Progenitor cell of endocrine pancreas (in vitro differentiated cells): ENCODE measurements around the gene MARCO. TPM values are rescaled to one million over a fixed set of nuclear protein-coding genes. Genes with fewer than 3 reads are reported as not detected.

Experiments used
- DNase-seq: peaks from one replicate; pipeline ENCODE4 v3.0.0; 2021; ENCODE audit warnings: low spot score; ENCODE audit not compliant: unreplicated experiment
- H3K27ac Mint-ChIP-seq: 2 replicates; pipeline ENCODE4 v1.8.0; 2021; ENCODE audit warnings: mild to moderate bottlenecking, moderate library complexity, mixed read lengths
- H3K27me3 Mint-ChIP-seq: 2 replicates; pipeline ENCODE4 v1.8.0; 2021; ENCODE audit warnings: mixed read lengths
- H3K36me3 Mint-ChIP-seq: 2 replicates; pipeline ENCODE4 v1.8.0; 2022; ENCODE audit warnings: mixed read lengths; ENCODE audit not compliant: insufficient read depth
- H3K4me1 Mint-ChIP-seq: 2 replicates; pipeline ENCODE4 v1.8.0; 2021; ENCODE audit warnings: low read depth, mixed read lengths
- H3K4me3 Mint-ChIP-seq: 2 replicates; pipeline ENCODE4 v1.8.0; 2021; ENCODE audit warnings: low read depth, mild to moderate bottlenecking, moderate library complexity, mixed read lengths
- H3K9me3 Mint-ChIP-seq: 2 replicates; pipeline ENCODE4 v1.8.0; 2021; ENCODE audit warnings: low read depth, mixed read lengths
- total RNA-seq: library from RNA; stranded (reverse); gene quantifications from 2 replicates; pipeline ENCODE4 v1.2.1, GENCODE V29; 2021
- TF ChIP-seq, protein P1 (sequence below): fragments of 200-600 bp; sonication (generic); IDR thresholded peaks from one replicate; pipeline ENCODE4 v1.5.0; 2021; ENCODE audit warnings: antibody characterized with exemption, mild to moderate bottlenecking; ENCODE audit not compliant: unreplicated experiment

The MARCO gene
- total RNA-seq, 1 donor from 2014 or later: not detected

DNA sequence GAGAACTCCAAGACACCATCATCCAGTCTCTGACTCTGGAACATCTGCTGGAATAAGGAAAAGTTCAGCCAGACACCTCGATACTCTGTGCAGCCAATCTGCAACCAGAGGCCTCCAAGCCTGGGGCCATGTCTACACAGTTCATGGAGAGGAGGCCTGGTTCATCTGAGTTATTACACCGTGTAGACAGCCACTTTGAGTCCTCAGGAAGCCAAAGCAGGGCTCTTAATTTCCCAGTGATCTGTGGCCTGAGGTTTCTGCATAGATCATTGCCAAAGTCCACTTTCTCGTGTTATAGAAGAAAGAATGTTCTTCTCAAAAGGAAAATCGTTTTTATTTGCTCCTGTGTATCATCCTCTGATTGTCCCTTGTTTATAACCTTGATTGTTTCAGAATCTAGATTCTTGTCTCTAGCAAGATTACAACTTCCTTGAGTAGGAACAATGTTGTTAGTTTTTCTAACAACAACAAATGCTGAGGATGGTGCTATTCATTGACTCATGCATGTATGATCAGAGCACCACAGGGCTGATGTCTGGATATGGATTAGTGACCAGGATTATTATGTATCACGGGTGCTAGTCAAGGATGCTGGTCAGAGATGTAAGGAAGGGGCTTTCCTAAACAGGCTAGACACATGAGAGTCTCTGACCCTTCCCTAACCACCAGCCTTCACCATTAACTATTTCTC, 30.7 kb upstream of the MARCO start:
- H3K27me3 Mint-ChIP-seq: peaks cover 3% of the 10 kb centered on the region
- H3K27ac Mint-ChIP-seq: no peak overlapping the region
- no peaks in the 10 kb centered on the region for H3K36me3 Mint-ChIP-seq
- no peaks in the 10 kb centered on the region for H3K9me3 Mint-ChIP-seq
- no peak for DNase-seq
- H3K4me1 Mint-ChIP-seq: peaks cover 8% of the 10 kb centered on the region
- TF ChIP-seq, protein P1, sequence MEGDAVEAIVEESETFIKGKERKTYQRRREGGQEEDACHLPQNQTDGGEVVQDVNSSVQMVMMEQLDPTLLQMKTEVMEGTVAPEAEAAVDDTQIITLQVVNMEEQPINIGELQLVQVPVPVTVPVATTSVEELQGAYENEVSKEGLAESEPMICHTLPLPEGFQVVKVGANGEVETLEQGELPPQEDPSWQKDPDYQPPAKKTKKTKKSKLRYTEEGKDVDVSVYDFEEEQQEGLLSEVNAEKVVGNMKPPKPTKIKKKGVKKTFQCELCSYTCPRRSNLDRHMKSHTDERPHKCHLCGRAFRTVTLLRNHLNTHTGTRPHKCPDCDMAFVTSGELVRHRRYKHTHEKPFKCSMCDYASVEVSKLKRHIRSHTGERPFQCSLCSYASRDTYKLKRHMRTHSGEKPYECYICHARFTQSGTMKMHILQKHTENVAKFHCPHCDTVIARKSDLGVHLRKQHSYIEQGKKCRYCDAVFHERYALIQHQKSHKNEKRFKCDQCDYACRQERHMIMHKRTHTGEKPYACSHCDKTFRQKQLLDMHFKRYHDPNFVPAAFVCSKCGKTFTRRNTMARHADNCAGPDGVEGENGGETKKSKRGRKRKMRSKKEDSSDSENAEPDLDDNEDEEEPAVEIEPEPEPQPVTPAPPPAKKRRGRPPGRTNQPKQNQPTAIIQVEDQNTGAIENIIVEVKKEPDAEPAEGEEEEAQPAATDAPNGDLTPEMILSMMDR: no peak
- H3K4me3 Mint-ChIP-seq: no peak overlapping the region

DNA sequence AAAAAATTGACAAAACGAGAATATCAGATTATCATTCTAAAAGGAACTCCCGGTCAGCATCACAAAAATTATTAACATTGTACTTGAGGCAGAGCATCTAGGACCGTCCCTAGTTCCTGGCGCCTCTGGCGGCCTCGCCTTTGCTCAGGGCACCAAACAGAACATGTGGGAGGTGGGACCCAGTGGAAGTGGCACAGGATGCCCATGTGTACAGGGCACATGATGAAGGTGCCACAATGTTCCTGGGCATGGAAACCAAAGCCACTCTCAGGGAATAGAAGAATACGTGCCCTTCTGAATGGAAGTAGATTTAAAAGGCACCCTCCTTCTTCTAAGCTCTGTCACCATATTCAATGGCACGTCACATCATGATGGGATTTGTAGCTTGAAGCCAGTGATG, 30.1 kb upstream of the MARCO start:
- no peak for DNase-seq
- H3K4me1 Mint-ChIP-seq: peaks cover 8% of the 10 kb centered on the region
- H3K4me3 Mint-ChIP-seq: no peak overlapping the region
- no peak overlapping the region for H3K27ac Mint-ChIP-seq
- TF ChIP-seq, protein P1: no peak
- no peaks in the 10 kb centered on the region for H3K9me3 Mint-ChIP-seq
- H3K36me3 Mint-ChIP-seq: no peaks in the 10 kb centered on the region
- peaks cover 3% of the 10 kb centered on the region for H3K27me3 Mint-ChIP-seq

DNA sequence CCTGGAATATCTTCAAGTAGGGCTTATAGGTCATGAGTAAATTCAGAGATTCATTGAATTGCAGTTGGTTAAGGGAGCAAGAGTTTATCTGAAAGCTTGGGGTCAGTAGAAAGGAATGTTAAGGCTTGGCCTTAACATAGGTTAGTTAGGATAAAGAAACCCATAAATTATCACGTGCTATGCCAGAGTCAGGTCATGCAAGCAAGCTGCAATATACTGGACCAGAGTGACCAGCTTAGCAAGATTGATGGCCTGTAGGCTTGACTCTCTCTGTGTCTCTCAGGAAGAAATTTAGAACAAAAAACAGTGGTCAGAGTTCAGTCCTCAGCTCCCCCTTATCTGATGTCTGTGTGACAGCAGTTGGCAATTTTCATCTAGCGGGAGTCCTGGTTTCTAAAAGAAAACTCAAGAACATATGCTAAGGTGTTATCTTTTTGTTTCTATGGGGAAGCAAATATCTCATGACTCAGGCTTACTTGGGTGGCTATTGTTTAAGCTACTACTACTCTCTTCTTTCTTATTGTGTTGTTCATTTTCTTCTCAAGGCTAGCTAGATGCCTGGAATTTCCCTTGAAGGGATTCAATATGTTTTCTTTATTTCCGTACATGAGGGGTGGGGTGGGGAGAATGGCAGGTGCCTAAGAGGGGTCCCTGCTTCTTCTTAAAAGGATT, 28.7 kb upstream of the MARCO start:
- DNase-seq: no peak
- no peak overlapping the region for H3K4me3 Mint-ChIP-seq
- no peaks in the 10 kb centered on the region for H3K9me3 Mint-ChIP-seq
- H3K36me3 Mint-ChIP-seq: no peaks in the 10 kb centered on the region
- peaks cover 8% of the 10 kb centered on the region for H3K4me1 Mint-ChIP-seq
- TF ChIP-seq, protein P1: no peak
- H3K27me3 Mint-ChIP-seq: no peaks in the 10 kb centered on the region
- peak overlapping the region; percentile 38 for H3K27ac Mint-ChIP-seq

DNA sequence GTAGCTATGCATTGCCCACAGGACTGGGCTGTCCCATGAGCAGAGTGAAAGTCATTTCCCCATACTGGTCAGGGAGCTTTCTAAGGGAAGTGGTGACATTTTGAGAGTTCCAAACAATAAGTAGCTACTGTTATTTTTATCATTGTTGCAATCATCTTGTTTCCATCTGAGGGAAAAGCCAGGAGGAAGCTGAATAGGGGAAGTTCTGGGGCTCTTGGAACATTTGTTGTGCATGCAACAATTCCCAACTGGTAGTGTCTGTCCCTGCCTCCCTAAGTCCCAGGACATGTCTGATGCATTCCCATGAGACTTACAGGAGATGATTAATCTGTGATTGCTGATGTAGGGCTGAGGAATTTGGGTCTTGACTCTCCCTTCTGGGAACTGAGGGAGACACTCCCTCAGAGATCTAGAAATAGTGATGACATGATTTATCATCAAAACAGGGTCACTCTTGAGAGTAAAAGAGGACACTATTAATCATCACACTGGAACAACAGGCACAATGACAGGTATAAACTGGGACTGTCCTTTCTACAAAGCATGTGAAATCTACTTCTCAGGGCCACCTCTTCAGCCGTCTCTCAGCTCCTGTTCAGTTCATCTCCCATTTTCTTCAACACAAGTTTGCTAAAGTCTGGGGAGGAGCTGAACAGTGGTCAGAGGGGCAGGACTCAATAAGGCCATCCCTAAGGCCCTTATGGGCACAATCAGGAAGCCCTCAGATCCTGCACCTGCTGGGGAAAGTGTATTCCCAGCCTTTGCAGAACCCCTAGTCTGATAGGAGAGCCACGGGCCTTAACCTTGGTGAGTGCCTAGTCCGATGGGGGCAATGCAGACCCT, 28.0 kb upstream of the MARCO start:
- no peaks in the 10 kb centered on the region for H3K9me3 Mint-ChIP-seq
- no peak overlapping the region for H3K27ac Mint-ChIP-seq
- DNase-seq: no peak
- no peaks in the 10 kb centered on the region for H3K27me3 Mint-ChIP-seq
- TF ChIP-seq, protein P1: no peak
- peaks cover 8% of the 10 kb centered on the region for H3K4me1 Mint-ChIP-seq
- no peak overlapping the region for H3K4me3 Mint-ChIP-seq
- H3K36me3 Mint-ChIP-seq: no peaks in the 10 kb centered on the region

DNA sequence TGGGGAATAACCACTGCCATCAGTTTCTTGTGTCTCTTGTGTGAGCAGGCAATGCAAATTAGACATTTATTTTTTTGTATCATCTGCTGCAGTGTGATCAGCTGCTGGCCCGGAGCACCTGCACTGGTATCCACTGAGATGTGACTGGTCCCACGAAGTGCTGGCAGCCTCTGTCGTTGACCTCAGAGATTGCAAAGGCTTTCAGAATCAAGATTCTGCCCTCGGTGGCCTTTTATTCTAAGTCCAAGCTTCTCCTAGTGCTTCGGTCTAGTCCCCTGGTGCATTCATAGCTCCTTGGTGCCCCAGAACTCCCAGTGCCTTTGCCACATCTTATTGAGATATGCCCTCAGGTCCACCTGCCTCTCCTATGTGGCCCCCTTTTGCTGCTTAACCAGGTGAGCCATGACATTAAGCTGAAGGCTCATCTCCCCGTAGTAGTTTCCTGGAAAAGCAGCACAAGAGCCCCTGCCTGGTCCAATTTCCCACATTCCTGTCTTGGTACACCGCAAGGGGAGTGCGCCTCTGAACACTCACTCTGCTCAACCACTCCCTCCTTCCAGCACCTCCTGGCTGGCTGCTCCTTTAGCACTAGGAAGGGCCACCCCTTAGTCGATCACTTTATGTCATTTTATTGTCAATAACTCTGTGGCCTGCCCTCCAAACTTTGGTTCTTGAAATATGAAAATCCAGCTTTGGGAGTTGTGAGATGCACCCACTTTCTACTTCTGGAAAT, 27.1 kb upstream of the MARCO start:
- no peak for DNase-seq
- H3K27ac Mint-ChIP-seq: no peak overlapping the region
- no peaks in the 10 kb centered on the region for H3K9me3 Mint-ChIP-seq
- H3K4me1 Mint-ChIP-seq: peaks cover 8% of the 10 kb centered on the region
- no peaks in the 10 kb centered on the region for H3K36me3 Mint-ChIP-seq
- H3K27me3 Mint-ChIP-seq: no peaks in the 10 kb centered on the region
- TF ChIP-seq, protein P1: no peak
- H3K4me3 Mint-ChIP-seq: no peak overlapping the region
